Measurements from ENCODE around the gene ACSL6.

The ACSL6 gene

DNA sequence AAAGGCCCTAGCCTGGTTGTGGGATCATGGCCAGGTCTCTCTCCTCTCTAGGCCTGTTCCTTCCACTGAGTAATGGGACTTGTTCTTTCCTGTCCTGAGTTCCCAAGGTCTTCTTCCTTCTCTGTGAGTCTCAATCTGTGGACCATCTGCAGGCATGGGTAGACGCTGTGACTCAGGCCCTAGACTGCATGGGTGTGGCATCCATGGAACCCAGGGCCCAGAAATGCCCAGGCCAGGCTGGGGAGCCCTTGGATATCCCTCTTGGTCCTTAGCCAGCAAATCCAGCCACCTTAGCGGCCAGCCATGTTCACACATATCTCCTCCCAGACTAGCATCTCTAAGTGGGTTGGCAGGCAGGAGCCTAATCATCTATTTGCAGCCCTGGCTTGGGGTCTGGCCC is 2.3 kb upstream of the ACSL6 start:
- peak; percentile 0 for DNase-seq
- Mint-ChIP-seq H3K27ac (peak overlapping the region; percentile 12), H3K4me1 (peaks cover 55% of the 10 kb centered on the region), H3K27me3 (peaks cover 52% of the 10 kb centered on the region), H3K4me3 (no peak overlapping the region), H3K36me3 (ENCODE audit: low read depth) (no peaks in the 10 kb centered on the region), H3K9me3 (no peaks in the 10 kb centered on the region)
- ATAC-seq, result no peak

DNA sequence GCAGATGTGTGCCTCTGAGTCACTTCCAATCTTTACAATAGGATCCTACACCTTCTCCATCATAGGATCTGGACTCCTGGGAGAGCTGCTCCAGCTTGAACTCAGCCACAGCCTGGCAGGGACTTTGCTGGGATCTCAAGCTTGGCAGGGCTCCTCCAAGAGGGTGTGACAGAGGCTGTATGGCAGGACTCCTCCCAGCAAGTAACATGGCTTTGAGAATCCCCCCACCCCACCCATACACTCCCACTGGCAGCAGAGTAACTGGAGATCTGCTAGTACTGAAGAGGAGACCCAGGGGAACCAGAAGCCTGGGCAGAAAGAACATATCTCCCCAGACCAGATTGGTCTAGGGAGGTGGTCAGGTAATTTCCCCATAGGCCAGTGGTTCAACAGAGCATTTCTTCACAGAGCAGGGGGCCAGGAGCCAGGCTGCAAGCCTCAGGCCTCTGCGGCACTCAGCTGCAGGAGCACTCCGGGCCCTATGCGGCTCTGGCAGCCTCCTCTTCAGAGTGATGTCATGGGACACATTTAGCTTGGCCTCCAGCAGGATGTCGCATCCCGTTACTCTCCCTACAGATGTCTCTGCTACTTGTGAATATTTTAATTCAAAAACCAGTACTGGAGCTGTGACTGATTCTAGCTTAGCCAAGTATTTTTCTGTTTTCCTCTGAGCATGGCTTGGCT is 1.7 kb upstream of the ACSL6 start:
- H3K36me3 Mint-ChIP-seq (ENCODE audit: low read depth), result no peaks in the 10 kb centered on the region
- H3K9me3 Mint-ChIP-seq, result no peaks in the 10 kb centered on the region
- H3K4me1 Mint-ChIP-seq, result peaks cover 55% of the 10 kb centered on the region
- peaks cover 52% of the 10 kb centered on the region for H3K27me3 Mint-ChIP-seq
- H3K27ac Mint-ChIP-seq, result peak overlapping the region; percentile 12
- H3K4me3 Mint-ChIP-seq, result no peak overlapping the region
- DNase-seq (peak; percentile 1), ATAC-seq (no peak)

DNA sequence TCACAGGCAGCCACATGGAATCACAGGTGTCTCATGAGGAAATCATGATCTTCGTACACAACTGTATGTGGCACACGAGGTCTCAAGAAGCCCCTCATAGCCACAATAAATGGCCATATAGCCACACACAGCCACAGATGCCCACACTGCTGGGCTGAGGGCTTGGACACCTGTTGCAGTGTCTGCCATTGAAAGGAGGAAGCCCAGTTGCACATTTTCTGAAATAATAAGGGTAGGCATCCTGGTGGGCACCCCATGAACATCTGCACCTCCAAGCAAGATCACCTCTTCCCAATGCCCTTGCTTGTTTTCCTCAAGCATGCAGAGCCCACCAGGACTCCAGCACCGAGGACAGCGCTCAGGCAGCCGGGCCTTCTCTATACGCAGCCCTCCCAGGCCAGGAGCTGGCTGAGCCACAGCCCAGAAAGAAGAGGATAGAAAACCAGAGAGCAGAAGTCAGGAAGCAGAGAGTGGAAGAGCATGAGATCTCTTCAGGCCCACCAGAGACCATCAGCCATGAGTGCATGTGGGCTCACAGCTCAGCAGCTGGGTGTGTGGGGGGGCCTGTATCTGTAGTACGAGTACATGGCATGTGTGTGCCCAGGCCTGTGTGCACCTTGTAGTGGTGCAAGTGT is 1.0 kb upstream of the ACSL6 start:
- peak overlapping the region; percentile 67 for H3K4me3 Mint-ChIP-seq
- DNase-seq, result peak; percentile 53

DNA sequence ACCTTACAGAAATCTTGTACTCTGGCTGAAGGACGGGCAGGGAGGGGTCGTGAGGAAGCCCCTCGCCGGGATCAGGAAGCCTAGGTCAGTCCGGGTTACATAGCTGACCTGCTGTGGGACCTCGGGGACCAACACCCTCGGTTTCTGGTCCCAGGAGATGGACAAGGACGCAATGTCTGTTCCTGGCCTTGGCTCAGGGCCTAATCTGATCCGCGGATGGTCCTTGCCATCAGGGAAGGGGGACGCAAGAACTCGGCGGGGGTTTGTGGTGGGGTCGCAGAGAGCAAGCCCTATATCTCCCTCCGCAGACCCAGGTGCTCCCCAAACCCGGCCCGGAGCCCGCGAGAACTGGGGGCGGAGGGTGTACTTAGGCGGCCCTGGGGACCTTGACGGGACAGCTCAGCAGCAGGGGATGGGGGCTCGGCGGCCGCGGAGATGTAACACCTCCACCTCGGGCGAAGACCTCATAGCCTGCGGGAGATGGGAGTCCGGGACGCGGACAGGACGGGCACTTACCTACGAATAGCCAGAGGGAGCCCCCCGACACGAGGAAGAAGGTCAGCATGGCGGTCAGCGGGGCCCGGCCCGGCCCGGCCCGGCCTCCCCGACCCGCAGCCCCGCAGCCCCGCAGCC is 353 bp downstream of the ACSL6 start:
- H3K4me3 Mint-ChIP-seq, result peak overlapping the region; percentile 81
- DNase-seq (no peak), ATAC-seq (no peak)
- H3K9me3 Mint-ChIP-seq, result no peaks in the 10 kb centered on the region
- peaks cover 38% of the 10 kb centered on the region for H3K27me3 Mint-ChIP-seq
- H3K36me3 Mint-ChIP-seq (ENCODE audit: low read depth), result no peaks in the 10 kb centered on the region
- peaks cover 45% of the 10 kb centered on the region for H3K4me1 Mint-ChIP-seq
- peak overlapping the region; percentile 71 for H3K27ac Mint-ChIP-seq

More for the DNA sequence above, 1.0 kb upstream of the ACSL6 start:
- Mint-ChIP-seq H3K27ac (no peak overlapping the region), H3K27me3 (peaks cover 48% of the 10 kb centered on the region), H3K4me1 (peaks cover 55% of the 10 kb centered on the region), H3K36me3 (ENCODE audit: low read depth) (no peaks in the 10 kb centered on the region), H3K9me3 (no peaks in the 10 kb centered on the region)
- no peak for ATAC-seq

- peak overlapping the region; percentile 71 for H3K27ac Mint-ChIP-seq
- peaks cover 38% of the 10 kb centered on the region for H3K27me3 Mint-ChIP-seq
- H3K9me3 Mint-ChIP-seq, result no peaks in the 10 kb centered on the region
- no peak for ATAC-seq
- no peak for DNase-seq
- H3K4me3 Mint-ChIP-seq, result peak overlapping the region; percentile 81
- peaks cover 42% of the 10 kb centered on the region for H3K4me1 Mint-ChIP-seq
- H3K36me3 Mint-ChIP-seq (ENCODE audit: low read depth), result no peaks in the 10 kb centered on the region
These were observed 841 bp downstream of the ACSL6 start for GRCh38 chr5:132010645-132010988.

GRCh38 chr5:132009706-132010405 is 1.6 kb downstream of the ACSL6 start:
- Mint-ChIP-seq H3K4me1 (peaks cover 42% of the 10 kb centered on the region), H3K27ac (peak overlapping the region; percentile 71), H3K4me3 (peak overlapping the region; percentile 81), H3K9me3 (no peaks in the 10 kb centered on the region), H3K27me3 (peaks cover 34% of the 10 kb centered on the region), H3K36me3 (ENCODE audit: low read depth) (peaks cover 2% of the 10 kb centered on the region)
- no peak for DNase-seq
- ATAC-seq, result no peak

DNA sequence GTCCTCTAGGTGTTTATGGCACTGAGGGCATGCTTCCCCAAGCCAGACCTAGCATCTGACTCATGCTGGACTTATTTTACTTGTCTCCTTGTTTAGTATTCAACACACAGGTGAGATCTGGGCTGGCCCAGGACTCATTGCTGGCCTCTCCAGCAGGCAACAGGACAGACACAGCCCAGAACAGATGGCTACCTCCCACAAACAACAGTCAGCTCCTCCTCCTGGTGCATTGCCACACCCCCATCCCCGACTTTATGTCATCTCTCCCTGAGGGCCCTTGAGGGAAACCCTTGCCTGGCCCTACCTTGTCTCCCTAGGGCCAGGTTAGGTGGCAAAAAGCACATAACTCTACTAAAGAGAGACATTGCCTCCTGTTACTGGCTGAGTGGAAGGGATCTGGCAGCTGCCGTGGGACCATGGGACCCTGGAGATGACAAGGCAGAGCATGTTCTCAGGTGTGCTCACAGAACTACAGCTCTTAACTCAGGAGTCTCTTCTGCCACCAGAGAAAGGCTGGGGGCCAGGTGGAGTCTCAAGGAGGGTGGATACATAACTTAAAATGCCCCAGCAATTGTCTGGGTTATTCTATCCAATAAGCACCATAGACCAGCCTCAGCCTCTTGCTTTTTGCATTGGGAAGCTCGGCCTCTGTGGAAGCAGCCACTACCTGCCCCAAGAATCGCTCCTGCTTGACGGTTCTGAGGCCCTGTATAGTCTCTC is 2.3 kb downstream of the ACSL6 start:
- peak overlapping the region; percentile 46 for H3K4me3 Mint-ChIP-seq
- H3K36me3 Mint-ChIP-seq (ENCODE audit: low read depth), result peaks cover 2% of the 10 kb centered on the region
- peaks cover 42% of the 10 kb centered on the region for H3K4me1 Mint-ChIP-seq
- DNase-seq (no peak), ATAC-seq (no peak)
- peaks cover 30% of the 10 kb centered on the region for H3K27me3 Mint-ChIP-seq
- H3K27ac Mint-ChIP-seq, result no peak overlapping the region
- H3K9me3 Mint-ChIP-seq, result no peaks in the 10 kb centered on the region

DNA sequence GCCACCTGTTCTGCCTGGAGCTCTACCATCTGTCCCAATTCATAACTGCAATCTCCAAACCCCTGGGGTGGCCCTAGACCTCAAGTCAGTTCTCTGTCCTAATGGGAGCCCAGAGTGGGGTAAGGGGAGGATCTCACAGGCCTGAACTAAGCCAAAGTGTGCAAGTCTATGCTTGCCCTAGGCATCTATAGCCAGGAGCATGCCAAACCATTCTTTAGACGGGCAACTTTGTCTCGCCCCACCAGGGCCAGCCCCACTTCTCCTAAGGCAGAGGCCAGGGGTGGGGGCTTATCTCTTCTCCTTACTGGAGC is 3.3 kb downstream of the ACSL6 start:
- Mint-ChIP-seq H3K9me3 (no peaks in the 10 kb centered on the region), H3K36me3 (ENCODE audit: low read depth) (peaks cover 2% of the 10 kb centered on the region), H3K4me3 (peak overlapping the region; percentile 42), H3K27ac (no peak overlapping the region), H3K4me1 (peaks cover 40% of the 10 kb centered on the region), H3K27me3 (peaks cover 22% of the 10 kb centered on the region)
- ATAC-seq (no peak), DNase-seq (no peak)

DNA sequence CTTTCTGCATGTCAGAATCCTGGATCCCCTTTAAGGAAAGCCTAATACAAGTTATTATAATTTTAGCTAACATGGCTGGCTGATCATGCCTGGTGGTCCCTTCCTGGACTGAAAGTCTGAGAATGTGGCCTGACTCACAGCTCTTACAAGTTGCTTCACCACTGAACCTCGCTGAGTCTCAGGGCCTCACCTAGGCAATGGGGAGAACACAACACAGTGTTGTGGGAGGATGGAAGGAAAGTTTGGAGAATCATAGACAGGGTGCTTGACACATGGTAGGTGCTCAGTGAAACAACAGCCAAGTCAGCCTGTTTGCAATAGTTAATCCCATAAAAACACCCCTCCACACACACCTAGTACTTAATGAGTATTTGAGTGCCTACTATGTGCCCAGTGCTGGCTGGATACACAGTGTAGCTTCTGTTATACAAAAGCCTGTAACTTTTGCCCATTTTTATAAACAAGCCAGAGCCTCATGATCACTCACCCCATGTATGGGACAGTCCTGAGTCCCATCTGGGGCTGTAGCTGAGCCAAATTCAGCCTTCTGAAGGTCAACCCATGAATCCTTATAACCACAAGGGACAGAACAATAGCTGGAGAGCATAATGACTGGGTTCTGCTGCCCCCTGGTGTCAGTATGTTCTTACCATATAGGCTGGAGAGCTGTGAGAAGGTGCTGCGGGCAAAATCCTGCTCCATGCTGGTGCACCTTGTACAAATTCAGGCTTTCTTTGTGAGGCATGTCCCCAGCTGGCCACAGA is 3.9 kb downstream of the ACSL6 start:
- Mint-ChIP-seq H3K4me1 (peaks cover 41% of the 10 kb centered on the region), H3K36me3 (ENCODE audit: low read depth) (peaks cover 2% of the 10 kb centered on the region), H3K4me3 (peak overlapping the region; percentile 42), H3K27ac (peak overlapping the region; percentile 84), H3K9me3 (no peaks in the 10 kb centered on the region), H3K27me3 (peaks cover 21% of the 10 kb centered on the region)
- ATAC-seq (peak; percentile 79), DNase-seq (peak; percentile 87)

DNA sequence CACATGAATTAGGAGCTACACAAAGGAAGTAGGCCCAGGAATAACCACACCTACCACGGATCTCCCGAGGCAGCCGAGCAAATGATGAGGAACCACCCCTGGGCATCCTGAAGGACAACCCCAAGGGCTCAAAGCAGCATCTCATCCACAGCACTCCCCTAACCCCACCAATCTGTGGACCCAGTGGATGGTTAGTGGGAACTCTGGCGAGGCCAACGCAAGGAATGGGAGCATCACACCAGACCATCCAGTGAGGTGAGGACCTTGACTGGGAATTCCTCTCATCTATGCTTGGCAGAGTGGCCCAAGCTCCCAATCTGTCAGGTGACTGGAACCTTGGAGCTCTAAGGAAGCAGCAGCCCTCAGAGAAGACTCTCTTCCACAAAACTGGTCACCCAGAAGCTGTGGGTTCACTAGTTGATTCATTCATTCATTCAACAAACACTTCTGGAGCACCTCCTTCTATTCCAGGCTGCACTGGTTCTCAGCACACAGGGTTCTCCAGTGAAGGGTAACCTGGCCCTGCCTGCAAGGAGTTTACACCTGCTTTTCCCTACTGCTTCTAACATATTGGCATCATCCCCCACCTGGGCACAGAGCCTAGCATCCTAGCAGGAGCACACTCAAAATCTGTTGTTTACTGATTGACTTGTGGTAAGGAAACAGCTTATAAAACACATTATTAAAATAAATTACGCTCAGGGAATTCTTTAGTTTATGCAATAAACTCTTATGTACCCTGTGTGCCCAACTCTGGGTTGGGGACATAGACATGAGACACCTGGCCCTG is 4.9 kb downstream of the ACSL6 start:
- Mint-ChIP-seq H3K4me1 (peaks cover 42% of the 10 kb centered on the region), H3K27ac (no peak overlapping the region)
- no peak for DNase-seq

GRCh38 chr5:132005591-132005990 is 5.9 kb downstream of the ACSL6 start:
- ATAC-seq (no peak), DNase-seq (no peak)
- peaks cover 45% of the 10 kb centered on the region for H3K4me1 Mint-ChIP-seq
- no peak overlapping the region for H3K4me3 Mint-ChIP-seq
- H3K27me3 Mint-ChIP-seq, result peaks cover 9% of the 10 kb centered on the region
- H3K9me3 Mint-ChIP-seq, result no peaks in the 10 kb centered on the region
- H3K36me3 Mint-ChIP-seq (ENCODE audit: low read depth), result peaks cover 2% of the 10 kb centered on the region
- H3K27ac Mint-ChIP-seq, result no peak overlapping the region

More for the DNA sequence above, 4.9 kb downstream of the ACSL6 start:
- H3K36me3 Mint-ChIP-seq (ENCODE audit: low read depth), result peaks cover 2% of the 10 kb centered on the region
- ATAC-seq, result no peak
- H3K27me3 Mint-ChIP-seq, result peaks cover 17% of the 10 kb centered on the region
- no peaks in the 10 kb centered on the region for H3K9me3 Mint-ChIP-seq
- no peak overlapping the region for H3K4me3 Mint-ChIP-seq

DNA sequence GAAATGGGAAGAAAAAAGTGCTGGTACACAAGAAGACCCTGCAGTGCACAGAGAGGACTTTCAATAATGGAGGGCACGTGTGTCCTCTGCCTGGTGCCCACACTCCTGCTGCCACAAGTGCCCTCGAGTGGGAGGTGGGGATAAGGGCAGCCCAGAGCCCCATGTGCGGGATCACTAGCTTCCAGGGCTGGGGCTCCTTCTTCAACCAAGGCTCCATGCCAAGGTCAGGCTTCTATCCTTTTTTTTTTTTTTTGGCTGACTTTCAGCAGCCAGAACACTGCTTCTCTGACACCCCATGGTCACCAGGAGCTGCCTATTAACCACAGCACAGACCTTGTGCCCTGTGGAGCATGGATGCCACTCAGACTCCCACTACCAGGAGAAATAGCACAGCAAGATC is 7.5 kb downstream of the ACSL6 start:
- DNase-seq (no peak), ATAC-seq (no peak)
- no peak overlapping the region for H3K4me3 Mint-ChIP-seq
- H3K4me1 Mint-ChIP-seq, result peaks cover 45% of the 10 kb centered on the region
- H3K27me3 Mint-ChIP-seq, result peaks cover 3% of the 10 kb centered on the region
- no peak overlapping the region for H3K27ac Mint-ChIP-seq
- peaks cover 2% of the 10 kb centered on the region for H3K36me3 Mint-ChIP-seq (ENCODE audit: low read depth)
- no peaks in the 10 kb centered on the region for H3K9me3 Mint-ChIP-seq

GRCh38 chr5:132003170-132003744 is 8.2 kb downstream of the ACSL6 start:
- Mint-ChIP-seq H3K36me3 (ENCODE audit: low read depth) (peaks cover 2% of the 10 kb centered on the region), H3K27me3 (peaks cover 3% of the 10 kb centered on the region), H3K4me1 (peaks cover 43% of the 10 kb centered on the region), H3K9me3 (no peaks in the 10 kb centered on the region), H3K4me3 (no peak overlapping the region), H3K27ac (no peak overlapping the region)
- DNase-seq, result no peak
- ATAC-seq, result no peak

All from activated naive CD8-positive, alpha-beta T cell treated with anti-CD3 and anti-CD28 coated beads, Interleukin-2, amount 50 U/mL, for 24 hours (primary cell).